GM12874 (cell line): ENCODE results near the gene KIFC3.

Source experiments
- CTCF ChIP-seq: IDR thresholded peaks from 2 replicates; pipeline ENCODE4 v1.5.1; 2011; ENCODE audit warnings: low read depth, mild to moderate bottlenecking, control low read depth, low read length, moderate library complexity; ENCODE audit not compliant: insufficient read depth

The KIFC3 gene

GRCh38 chr16:57761957-57762356 lies 40.3 kb downstream of the KIFC3 start:
- no peak for TF ChIP-seq CTCF

GRCh38 chr16:57761301-57761700 lies 41.0 kb downstream of the KIFC3 start:
- no peak for TF ChIP-seq CTCF

GRCh38 chr16:57760357-57761160 lies 41.7 kb downstream of the KIFC3 start:
- no peak for TF ChIP-seq CTCF

- no peak for TF ChIP-seq CTCF
Measured at GRCh38 chr16:57759541-57760356, 42.5 kb downstream of the KIFC3 start.

GRCh38 chr16:57759131-57759530 lies 43.2 kb downstream of the KIFC3 start:
- no peak for TF ChIP-seq CTCF

- TF ChIP-seq CTCF = no peak
Measured at GRCh38 chr16:57758331-57759117, 43.8 kb downstream of the KIFC3 start.

GRCh38 chr16:57757883-57758282 lies 44.4 kb downstream of the KIFC3 start:
- no peak for TF ChIP-seq CTCF
